ENCODE measurements around the gene PRKAR2A.

Gene PRKAR2A

DNA sequence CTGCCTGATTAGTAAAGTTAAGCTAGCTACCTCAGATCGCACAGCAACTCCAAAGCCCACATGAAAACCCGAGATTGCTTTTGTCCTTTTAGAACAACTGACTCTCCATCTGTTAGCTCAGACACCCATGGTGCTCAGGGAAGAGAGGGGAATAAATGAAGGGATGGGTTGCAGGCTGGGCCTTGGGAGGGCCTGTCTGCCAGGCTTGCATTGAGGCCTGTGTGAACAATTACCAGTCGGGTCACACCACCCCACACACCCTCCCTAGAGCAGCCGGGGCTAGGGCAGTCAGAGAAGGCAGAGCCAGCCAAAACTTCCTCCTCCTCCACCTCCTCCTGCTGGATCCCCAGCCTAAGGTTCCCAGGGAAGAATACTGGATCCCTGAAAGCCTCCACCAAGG lies 8.8 kb upstream of the PRKAR2A start:
- no peak overlapping the region for H2AFZ ChIP-seq
- H3K9ac ChIP-seq: no peak overlapping the region
- H3K4me3 ChIP-seq (ENCODE audit: low read depth, low read length): no peak overlapping the region
- H3K36me3 ChIP-seq (ENCODE audit: control insufficient read depth, insufficient read depth, low read length): no peaks in the 10 kb centered on the region
- peaks cover 2% of the 10 kb centered on the region for H3K4me1 ChIP-seq
- no peak overlapping the region for H3K27ac ChIP-seq
- H3K9me3 ChIP-seq (ENCODE audit: control insufficient read depth, low read length): no peaks in the 10 kb centered on the region
- no peak overlapping the region for H3K4me2 ChIP-seq (ENCODE audit: low read length)
- TF ChIP-seq, protein P1, sequence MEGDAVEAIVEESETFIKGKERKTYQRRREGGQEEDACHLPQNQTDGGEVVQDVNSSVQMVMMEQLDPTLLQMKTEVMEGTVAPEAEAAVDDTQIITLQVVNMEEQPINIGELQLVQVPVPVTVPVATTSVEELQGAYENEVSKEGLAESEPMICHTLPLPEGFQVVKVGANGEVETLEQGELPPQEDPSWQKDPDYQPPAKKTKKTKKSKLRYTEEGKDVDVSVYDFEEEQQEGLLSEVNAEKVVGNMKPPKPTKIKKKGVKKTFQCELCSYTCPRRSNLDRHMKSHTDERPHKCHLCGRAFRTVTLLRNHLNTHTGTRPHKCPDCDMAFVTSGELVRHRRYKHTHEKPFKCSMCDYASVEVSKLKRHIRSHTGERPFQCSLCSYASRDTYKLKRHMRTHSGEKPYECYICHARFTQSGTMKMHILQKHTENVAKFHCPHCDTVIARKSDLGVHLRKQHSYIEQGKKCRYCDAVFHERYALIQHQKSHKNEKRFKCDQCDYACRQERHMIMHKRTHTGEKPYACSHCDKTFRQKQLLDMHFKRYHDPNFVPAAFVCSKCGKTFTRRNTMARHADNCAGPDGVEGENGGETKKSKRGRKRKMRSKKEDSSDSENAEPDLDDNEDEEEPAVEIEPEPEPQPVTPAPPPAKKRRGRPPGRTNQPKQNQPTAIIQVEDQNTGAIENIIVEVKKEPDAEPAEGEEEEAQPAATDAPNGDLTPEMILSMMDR (IDR thresholded peaks at IDR 0.05): no peak
- no peaks in the 10 kb centered on the region for H3K27me3 ChIP-seq (ENCODE audit: control insufficient read depth, insufficient read depth, low read length)
- H3K79me2 ChIP-seq: no peaks in the 10 kb centered on the region

DNA sequence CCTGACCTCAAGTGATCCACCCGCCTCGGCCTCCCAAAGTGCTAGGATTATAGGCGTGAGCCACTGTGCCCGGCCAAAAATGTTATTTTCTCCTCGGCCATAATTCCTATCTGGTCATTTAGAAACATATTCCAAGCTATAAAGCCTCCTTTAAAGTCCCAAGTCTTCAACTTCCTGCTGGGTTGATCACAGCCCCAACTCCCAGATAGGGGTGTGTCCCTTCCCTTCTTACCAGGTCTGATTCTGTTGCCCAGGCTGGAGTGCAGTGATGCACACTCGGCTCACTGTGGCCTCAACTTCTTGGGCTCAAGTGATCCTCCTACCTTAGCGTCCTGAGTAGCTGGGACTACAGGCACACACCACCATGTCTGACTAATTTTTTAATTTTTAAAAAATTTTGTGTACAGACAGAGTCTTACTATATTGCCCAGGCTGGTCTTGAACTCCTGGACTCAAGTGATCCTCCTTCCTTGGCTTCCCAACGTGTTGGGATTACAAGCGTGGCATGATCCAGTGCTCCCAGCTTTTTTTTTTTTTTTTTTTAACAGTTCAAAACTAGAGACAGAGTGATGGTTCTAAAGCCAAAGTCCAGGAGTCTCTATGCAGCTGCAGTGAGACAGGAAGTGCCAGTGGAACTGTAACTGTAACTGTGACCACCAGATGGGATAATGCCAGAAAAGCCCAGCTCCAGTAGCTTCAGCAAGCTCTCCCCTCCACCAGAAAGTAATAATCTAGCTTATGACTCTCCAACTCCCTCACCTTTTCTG lies 8.2 kb upstream of the PRKAR2A start:
- TF ChIP-seq, protein P1 (IDR thresholded peaks at IDR 0.05): no peak
- Histone ChIP-seq H3K4me3 (ENCODE audit: low read depth, low read length) (no peak overlapping the region), H3K4me2 (ENCODE audit: low read length) (no peak overlapping the region), H3K79me2 (no peaks in the 10 kb centered on the region), H3K36me3 (ENCODE audit: control insufficient read depth, insufficient read depth, low read length) (no peaks in the 10 kb centered on the region), H3K4me1 (peaks cover 8% of the 10 kb centered on the region), H3K9me3 (ENCODE audit: control insufficient read depth, low read length) (no peaks in the 10 kb centered on the region), H3K9ac (no peak overlapping the region), H3K27me3 (ENCODE audit: control insufficient read depth, insufficient read depth, low read length) (no peaks in the 10 kb centered on the region), H2AFZ (no peak overlapping the region), H3K27ac (no peak overlapping the region)

- Histone ChIP-seq H3K9ac (no peak overlapping the region), H3K79me2 (no peaks in the 10 kb centered on the region), H3K9me3 (ENCODE audit: control insufficient read depth, low read length) (no peaks in the 10 kb centered on the region), H3K36me3 (ENCODE audit: control insufficient read depth, insufficient read depth, low read length) (no peaks in the 10 kb centered on the region), H3K4me2 (ENCODE audit: low read length) (no peak overlapping the region), H3K4me3 (ENCODE audit: low read depth, low read length) (no peak overlapping the region), H3K27ac (peak overlapping the region; percentile 61), H3K4me1 (peaks cover 14% of the 10 kb centered on the region), H3K27me3 (ENCODE audit: control insufficient read depth, insufficient read depth, low read length) (no peaks in the 10 kb centered on the region), H2AFZ (no peak overlapping the region)
- TF ChIP-seq, protein P1 (IDR thresholded peaks at IDR 0.05): no peak
Observed at GRCh38 chr3:48852151-48852550, 4.5 kb upstream of the PRKAR2A start.

DNA sequence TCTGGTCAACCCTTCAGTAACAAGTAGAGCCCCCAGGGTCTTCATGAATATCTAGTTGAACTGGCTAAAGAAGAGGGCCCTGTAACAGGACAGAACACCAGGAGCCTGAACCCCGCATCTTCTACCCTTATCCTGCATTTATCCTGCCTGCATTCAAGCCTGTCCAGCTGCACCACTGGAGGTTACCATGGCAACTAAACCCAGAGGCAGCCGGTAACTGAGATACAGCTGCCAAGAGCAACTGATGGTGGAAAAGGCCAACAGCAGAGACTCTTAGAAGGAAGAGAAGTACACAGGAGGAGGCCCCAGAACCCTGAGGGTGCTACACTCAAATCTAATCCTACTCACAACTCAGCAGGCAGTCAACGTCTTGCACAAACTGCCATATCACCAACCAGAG lies 3.7 kb upstream of the PRKAR2A start:
- no peak overlapping the region for H3K4me2 ChIP-seq (ENCODE audit: low read length)
- TF ChIP-seq, protein P1 (IDR thresholded peaks at IDR 0.05): no peak
- H2AFZ ChIP-seq: no peak overlapping the region
- H3K9me3 ChIP-seq (ENCODE audit: control insufficient read depth, low read length): no peaks in the 10 kb centered on the region
- no peaks in the 10 kb centered on the region for H3K27me3 ChIP-seq (ENCODE audit: control insufficient read depth, insufficient read depth, low read length)
- no peak overlapping the region for H3K9ac ChIP-seq
- peaks cover 4% of the 10 kb centered on the region for H3K79me2 ChIP-seq
- peaks cover 16% of the 10 kb centered on the region for H3K4me1 ChIP-seq
- H3K4me3 ChIP-seq (ENCODE audit: low read depth, low read length): no peak overlapping the region
- no peaks in the 10 kb centered on the region for H3K36me3 ChIP-seq (ENCODE audit: control insufficient read depth, insufficient read depth, low read length)
- H3K27ac ChIP-seq: peak overlapping the region; percentile 61

Measured in parathyroid adenoma (tissue), 2 donors.